SK-N-SH (cell line): ENCODE data around the gene ACAD10. TPM values are rescaled to one million over a fixed set of nuclear protein-coding genes. Genes with fewer than 3 reads are reported as not detected.

Experiments
- CTCF ChIA-PET: fragments of 300-600, 350-600 bp; formaldehyde crosslinking; extraction: SDS; loops from one replicate; lab custom pipeline; 2021; lab: Yijun Ruan, JAX
- POLR2A ChIA-PET: fragments of 350-600 bp; sonication (Branson Sonifier 250); formaldehyde crosslinking; extraction: SDS; loops from one replicate; lab custom pipeline; 2020; ENCODE audit warnings: antibody characterized with exemption, inconsistent platforms; lab: Yijun Ruan, JAX
- DNase-seq: peaks from one replicate; pipeline ENCODE4 v3.0.0; 2012
- H2AFZ ChIP-seq: fragments of 200-600 bp; sonication (generic); 2 replicates; pipeline ENCODE4 v1.8.1; 2016; ENCODE audit warnings: antibody characterized with exemption, mild to moderate bottlenecking, low read depth
- H3F3A ChIP-seq: fragments of 200-600 bp; sonication (generic); replicated peaks from 2 replicates; pipeline ENCODE3; 2016; ENCODE audit warnings: antibody characterized with exemption, mild to moderate bottlenecking; ENCODE audit not compliant: insufficient read depth
- H3K27ac ChIP-seq, 2 experiments: fragments of 200-500 bp in 1 of 2; fragments of 200-600 bp in 1 of 2; sonication (Bioruptor generic) in 1 of 2; sonication (generic), shearing (Covaris generic) in 1 of 2; 2 replicates each; pipeline versions ENCODE4 v1.5.1 to v1.6.1; 2014 to 2016; ENCODE audit warnings: low read depth in 2 of 2, inconsistent platforms in 1 of 2, low read length in 1 of 2, mild to moderate bottlenecking in 1 of 2, mixed read lengths in 1 of 2
- H3K27me3 ChIP-seq: fragments of 200-600 bp; sonication (generic), shearing (Covaris generic); 2 replicates; pipeline ENCODE4 v1.6.1; 2016; ENCODE audit warnings: mixed run types; ENCODE audit not compliant: insufficient read depth
- H3K36me3 ChIP-seq, 2 experiments: fragments of 200-500 bp in 1 of 2; fragments of 200-600 bp in 1 of 2; sonication (Bioruptor generic) in 1 of 2; sonication (generic) in 1 of 2; replicated peaks in 1 of 2; 2 replicates each; pipeline versions ENCODE3 to v1.5.1; 2014 to 2016; ENCODE audit warnings: low read length in 1 of 2, mild to moderate bottlenecking in 1 of 2; ENCODE audit not compliant: insufficient read depth in 2 of 2, control insufficient read depth in 1 of 2
- H3K4me1 ChIP-seq, 2 experiments: fragments of 200-500 bp in 1 of 2; fragments of 200-600 bp in 1 of 2; sonication (Bioruptor generic) in 1 of 2; sonication (generic), shearing (Covaris generic) in 1 of 2; 2 replicates each; pipeline versions ENCODE4 v1.5.1 to v1.6.1; 2014 to 2016; ENCODE audit warnings: low read depth in 1 of 2, low read length in 1 of 2, mixed run types in 1 of 2; ENCODE audit not compliant: insufficient read depth in 2 of 2, control insufficient read depth in 1 of 2
- H3K4me2 ChIP-seq: fragments of 200-600 bp; sonication (generic), shearing (Covaris generic); 2 replicates; pipeline ENCODE4 v1.6.1; 2017; ENCODE audit warnings: mixed run types
- H3K4me3 ChIP-seq, 2 experiments: fragments of 200-500 bp in 1 of 2; fragments of 200-600 bp in 1 of 2; sonication (Bioruptor generic) in 1 of 2; sonication (generic), shearing (Covaris generic) in 1 of 2; 2 replicates each; pipeline versions ENCODE4 v1.5.1 to v1.8.1; 2014 to 2016; ENCODE audit warnings: low read depth in 2 of 2, inconsistent platforms in 1 of 2, low read length in 1 of 2, mild to moderate bottlenecking in 1 of 2, mixed read lengths in 1 of 2, moderate library complexity in 1 of 2
- H3K79me2 ChIP-seq: fragments of 200-600 bp; sonication (generic); 2 replicates; pipeline ENCODE4 v1.8.1; 2017; ENCODE audit warnings: mild to moderate bottlenecking; ENCODE audit not compliant: insufficient read depth
- H3K9ac ChIP-seq: fragments of 200-600 bp; sonication (generic); 2 replicates; pipeline ENCODE4 v1.6.1; 2017; ENCODE audit warnings: mixed run types
- H3K9me2 ChIP-seq: fragments of 200-600 bp; sonication (generic); 2 replicates; pipeline ENCODE4 v1.6.1; 2017; ENCODE audit warnings: mixed run types
- H3K9me3 ChIP-seq: fragments of 200-600 bp; sonication (generic); 2 replicates; pipeline ENCODE4 v1.6.1; 2017; ENCODE audit warnings: mixed run types, mild to moderate bottlenecking, moderate library complexity
- H4K20me1 ChIP-seq: fragments of 200-600 bp; sonication (generic); 2 replicates; pipeline ENCODE4 v1.6.1; 2017; ENCODE audit warnings: mild to moderate bottlenecking, mixed run types; ENCODE audit not compliant: insufficient read depth
- ELF1 ChIP-seq: IDR thresholded peaks from 2 replicates; pipeline ENCODE4 v1.4.0; 2012
- FOXJ3 ChIP-seq: sonication (generic); formaldehyde crosslinking; IDR thresholded peaks from 2 replicates; pipeline ENCODE4 v1.5.1; 2020; ENCODE audit warnings: mild to moderate bottlenecking, missing genetic modification reagents
- GABPA ChIP-seq: IDR thresholded peaks from 2 replicates; pipeline ENCODE4 v1.4.0; 2012; ENCODE audit warnings: low read depth, mild to moderate bottlenecking
- GATA2 ChIP-seq: sonication (generic); formaldehyde crosslinking; IDR thresholded peaks from 2 replicates; pipeline ENCODE4 v1.5.0; 2020; ENCODE audit warnings: mild to moderate bottlenecking, missing genetic modification reagents
- MEF2A ChIP-seq: IDR thresholded peaks from 2 replicates; pipeline ENCODE4 v1.4.0; 2012; ENCODE audit warnings: low read depth, borderline replicate concordance
- MXI1 ChIP-seq: IDR thresholded peaks from 2 replicates; pipeline ENCODE4 v1.6.1; 2012; ENCODE audit warnings: mild to moderate bottlenecking, low read depth, low read length, improper control_type of control experiment
- RXRA ChIP-seq: IDR thresholded peaks from 2 replicates; pipeline ENCODE4 v1.4.0; 2012; ENCODE audit warnings: low read depth, mild to moderate bottlenecking, borderline replicate concordance
- SMC3 ChIP-seq: IDR thresholded peaks from 2 replicates; pipeline ENCODE4 v1.6.1; 2012; ENCODE audit warnings: low read depth, low read length, improper control_type of control experiment
- TAF1 ChIP-seq: IDR thresholded peaks from 2 replicates; pipeline ENCODE4 v1.6.1; 2012; ENCODE audit warnings: low read depth, mild to moderate bottlenecking, low read length, moderate library complexity, borderline replicate concordance
- WGBS: methylation state at CpG from one replicate; pipeline ENCODE4 v1.1.6; 2017; ENCODE audit warnings: low lambda C conversion rate; 5-methylcytosine and 5-hydroxymethylcytosine counted together
- polyA plus RNA-seq, 3 experiments: library from polyadenylated mRNA; depleted of rRNA; stranded (reverse); fragments of >200 nt; gene quantifications; 2 replicates each; pipeline ENCODE4 v1.2.3, GENCODE V29; 2012
- TF ChIP-seq, protein P1 (sequence below): IDR thresholded peaks from 2 replicates; pipeline ENCODE4 v1.4.0; 2012; ENCODE audit warnings: low read depth, borderline replicate concordance
- TF ChIP-seq, protein P2 (sequence below): fragments of 150-350 bp; IDR thresholded peaks from 2 replicates; pipeline ENCODE4 v1.6.1; 2017; ENCODE audit warnings: antibody characterized with exemption, low read length, low read depth, borderline replicate concordance
- TF ChIP-seq, protein P3 (sequence below): IDR thresholded peaks from 2 replicates; pipeline ENCODE4 v1.4.0; 2012; ENCODE audit warnings: low read depth
- TF ChIP-seq, protein P4 (sequence below): IDR thresholded peaks from 2 replicates; pipeline ENCODE4 v1.6.1; 2012; ENCODE audit warnings: mild to moderate bottlenecking, low read depth, low read length, moderate library complexity
- TF ChIP-seq, protein P5 (sequence below): fragments of 150-350 bp; IDR thresholded peaks from 2 replicates; pipeline ENCODE4 v1.6.1; 2016; ENCODE audit warnings: mild to moderate bottlenecking, low read depth, low read length

Gene ACAD10
- polyA plus RNA-seq, 1 of the 3 experiments (the other 2 are of a cell fraction), result 24.6 TPM

DNA sequence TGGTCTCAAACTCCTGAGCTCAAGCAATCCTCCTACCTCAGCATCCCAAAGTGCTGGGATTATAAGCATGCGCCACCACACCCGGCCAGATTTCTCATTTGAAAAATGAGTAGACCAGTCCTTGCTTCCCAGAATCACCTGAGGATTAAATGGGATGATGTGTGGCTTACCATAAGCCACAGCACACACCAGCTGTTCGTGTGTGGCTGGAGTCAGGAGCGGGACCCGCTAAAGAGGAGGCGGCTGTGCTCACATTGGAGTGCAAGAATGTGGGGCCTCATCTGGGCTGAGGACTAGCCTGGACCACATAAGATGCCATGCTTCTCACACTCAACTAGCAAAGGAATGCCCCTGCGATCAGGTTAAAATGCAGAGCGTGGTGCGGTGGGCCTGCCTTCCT, 74.1 kb downstream of the ACAD10 start:
- Histone ChIP-seq H3K9me3 (no peaks in the 10 kb centered on the region), H4K20me1 (no peaks in the 10 kb centered on the region), H3K4me3 (no peak overlapping the region), H3K9ac (no peak overlapping the region), H3K4me1 (peaks cover 0 to 12% of the 10 kb centered on the region in 2 experiments; a peak in 1 of 4 replicates), H3K36me3 (peaks cover 0 to 6% of the 10 kb centered on the region in 2 experiments), H3K4me2 (no peak overlapping the region), H3K27ac (no peak overlapping the region), H3K79me2 (no peaks in the 10 kb centered on the region), H3K27me3 (no peaks in the 10 kb centered on the region), H3F3A (no peaks in the 10 kb centered on the region), H2AFZ (no peak overlapping the region), H3K9me2 (no peaks in the 10 kb centered on the region)
- POLR2A ChIA-PET, result no interaction called here
- no peak for DNase-seq
- TF ChIP-seq MXI1 (no peak), ELF1 (no peak), TAF1 (no peak), FOXJ3 (CRISPR knock-in tag) (no peak), GABPA (no peak), SMC3 (no peak), MEF2A (no peak), GATA2 (no peak), RXRA (no peak)
- TF ChIP-seq, protein P1, sequence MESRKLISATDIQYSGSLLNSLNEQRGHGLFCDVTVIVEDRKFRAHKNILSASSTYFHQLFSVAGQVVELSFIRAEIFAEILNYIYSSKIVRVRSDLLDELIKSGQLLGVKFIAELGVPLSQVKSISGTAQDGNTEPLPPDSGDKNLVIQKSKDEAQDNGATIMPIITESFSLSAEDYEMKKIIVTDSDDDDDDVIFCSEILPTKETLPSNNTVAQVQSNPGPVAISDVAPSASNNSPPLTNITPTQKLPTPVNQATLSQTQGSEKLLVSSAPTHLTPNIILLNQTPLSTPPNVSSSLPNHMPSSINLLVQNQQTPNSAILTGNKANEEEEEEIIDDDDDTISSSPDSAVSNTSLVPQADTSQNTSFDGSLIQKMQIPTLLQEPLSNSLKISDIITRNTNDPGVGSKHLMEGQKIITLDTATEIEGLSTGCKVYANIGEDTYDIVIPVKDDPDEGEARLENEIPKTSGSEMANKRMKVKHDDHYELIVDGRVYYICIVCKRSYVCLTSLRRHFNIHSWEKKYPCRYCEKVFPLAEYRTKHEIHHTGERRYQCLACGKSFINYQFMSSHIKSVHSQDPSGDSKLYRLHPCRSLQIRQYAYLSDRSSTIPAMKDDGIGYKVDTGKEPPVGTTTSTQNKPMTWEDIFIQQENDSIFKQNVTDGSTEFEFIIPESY, result no peak
- TF ChIP-seq, protein P2, sequence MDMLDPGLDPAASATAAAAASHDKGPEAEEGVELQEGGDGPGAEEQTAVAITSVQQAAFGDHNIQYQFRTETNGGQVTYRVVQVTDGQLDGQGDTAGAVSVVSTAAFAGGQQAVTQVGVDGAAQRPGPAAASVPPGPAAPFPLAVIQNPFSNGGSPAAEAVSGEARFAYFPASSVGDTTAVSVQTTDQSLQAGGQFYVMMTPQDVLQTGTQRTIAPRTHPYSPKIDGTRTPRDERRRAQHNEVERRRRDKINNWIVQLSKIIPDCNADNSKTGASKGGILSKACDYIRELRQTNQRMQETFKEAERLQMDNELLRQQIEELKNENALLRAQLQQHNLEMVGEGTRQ, result no peak
- TF ChIP-seq, protein P3, sequence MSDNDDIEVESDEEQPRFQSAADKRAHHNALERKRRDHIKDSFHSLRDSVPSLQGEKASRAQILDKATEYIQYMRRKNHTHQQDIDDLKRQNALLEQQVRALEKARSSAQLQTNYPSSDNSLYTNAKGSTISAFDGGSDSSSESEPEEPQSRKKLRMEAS, result no peak
- TF ChIP-seq, protein P4, sequence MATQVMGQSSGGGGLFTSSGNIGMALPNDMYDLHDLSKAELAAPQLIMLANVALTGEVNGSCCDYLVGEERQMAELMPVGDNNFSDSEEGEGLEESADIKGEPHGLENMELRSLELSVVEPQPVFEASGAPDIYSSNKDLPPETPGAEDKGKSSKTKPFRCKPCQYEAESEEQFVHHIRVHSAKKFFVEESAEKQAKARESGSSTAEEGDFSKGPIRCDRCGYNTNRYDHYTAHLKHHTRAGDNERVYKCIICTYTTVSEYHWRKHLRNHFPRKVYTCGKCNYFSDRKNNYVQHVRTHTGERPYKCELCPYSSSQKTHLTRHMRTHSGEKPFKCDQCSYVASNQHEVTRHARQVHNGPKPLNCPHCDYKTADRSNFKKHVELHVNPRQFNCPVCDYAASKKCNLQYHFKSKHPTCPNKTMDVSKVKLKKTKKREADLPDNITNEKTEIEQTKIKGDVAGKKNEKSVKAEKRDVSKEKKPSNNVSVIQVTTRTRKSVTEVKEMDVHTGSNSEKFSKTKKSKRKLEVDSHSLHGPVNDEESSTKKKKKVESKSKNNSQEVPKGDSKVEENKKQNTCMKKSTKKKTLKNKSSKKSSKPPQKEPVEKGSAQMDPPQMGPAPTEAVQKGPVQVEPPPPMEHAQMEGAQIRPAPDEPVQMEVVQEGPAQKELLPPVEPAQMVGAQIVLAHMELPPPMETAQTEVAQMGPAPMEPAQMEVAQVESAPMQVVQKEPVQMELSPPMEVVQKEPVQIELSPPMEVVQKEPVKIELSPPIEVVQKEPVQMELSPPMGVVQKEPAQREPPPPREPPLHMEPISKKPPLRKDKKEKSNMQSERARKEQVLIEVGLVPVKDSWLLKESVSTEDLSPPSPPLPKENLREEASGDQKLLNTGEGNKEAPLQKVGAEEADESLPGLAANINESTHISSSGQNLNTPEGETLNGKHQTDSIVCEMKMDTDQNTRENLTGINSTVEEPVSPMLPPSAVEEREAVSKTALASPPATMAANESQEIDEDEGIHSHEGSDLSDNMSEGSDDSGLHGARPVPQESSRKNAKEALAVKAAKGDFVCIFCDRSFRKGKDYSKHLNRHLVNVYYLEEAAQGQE, result no peak
- TF ChIP-seq, protein P5, sequence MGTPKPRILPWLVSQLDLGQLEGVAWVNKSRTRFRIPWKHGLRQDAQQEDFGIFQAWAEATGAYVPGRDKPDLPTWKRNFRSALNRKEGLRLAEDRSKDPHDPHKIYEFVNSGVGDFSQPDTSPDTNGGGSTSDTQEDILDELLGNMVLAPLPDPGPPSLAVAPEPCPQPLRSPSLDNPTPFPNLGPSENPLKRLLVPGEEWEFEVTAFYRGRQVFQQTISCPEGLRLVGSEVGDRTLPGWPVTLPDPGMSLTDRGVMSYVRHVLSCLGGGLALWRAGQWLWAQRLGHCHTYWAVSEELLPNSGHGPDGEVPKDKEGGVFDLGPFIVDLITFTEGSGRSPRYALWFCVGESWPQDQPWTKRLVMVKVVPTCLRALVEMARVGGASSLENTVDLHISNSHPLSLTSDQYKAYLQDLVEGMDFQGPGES, result no peak
- WGBS, result 90% methylated on average over 7 of the region's 9 CpGs
- CTCF ChIA-PET, result interaction anchor here (1.4 to 1.5 kb wide), 2 partner anchors 16 to 53 kb away, joined by 3 to 9 read pairs; no protein-coding TSS in a partner anchor
